Suppressor macrophage treated with lipopolysaccharide for 1 hour (primary cell): Measurements from ENCODE around the gene KLHL29.

Experiments used
- DNase-seq, 3 donors: peaks; one replicate each; pipeline ENCODE4 v3.0.0-alpha.2; 2020 to 2022

The KLHL29 gene

GRCh38 chr2:23559561-23560239 lies 174.7 kb downstream of the KLHL29 start:
- DNase-seq, result no peak

DNA sequence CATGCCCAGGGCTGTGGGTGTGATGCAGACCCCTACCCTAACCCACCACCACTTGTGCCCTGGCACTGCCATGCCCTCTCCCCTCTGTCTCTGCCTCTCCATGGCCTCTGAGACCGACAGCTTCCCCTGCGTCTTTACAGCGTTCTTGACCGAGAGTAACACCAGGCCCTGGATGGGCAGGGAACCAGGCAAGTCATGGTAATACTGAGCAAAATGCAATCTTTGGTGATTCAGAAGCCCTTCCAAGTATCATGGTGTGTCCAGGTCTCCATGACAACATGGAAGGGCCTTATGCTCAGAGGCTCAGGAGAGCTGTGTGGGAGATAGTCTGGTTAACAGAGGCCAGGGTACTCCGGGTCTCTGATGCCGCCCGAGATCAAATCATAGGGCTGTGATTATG lies 176.1 kb downstream of the KLHL29 start:
- DNase-seq, result no peak

GRCh38 chr2:23561544-23561943 lies 176.6 kb downstream of the KLHL29 start:
- no peak for DNase-seq

DNA sequence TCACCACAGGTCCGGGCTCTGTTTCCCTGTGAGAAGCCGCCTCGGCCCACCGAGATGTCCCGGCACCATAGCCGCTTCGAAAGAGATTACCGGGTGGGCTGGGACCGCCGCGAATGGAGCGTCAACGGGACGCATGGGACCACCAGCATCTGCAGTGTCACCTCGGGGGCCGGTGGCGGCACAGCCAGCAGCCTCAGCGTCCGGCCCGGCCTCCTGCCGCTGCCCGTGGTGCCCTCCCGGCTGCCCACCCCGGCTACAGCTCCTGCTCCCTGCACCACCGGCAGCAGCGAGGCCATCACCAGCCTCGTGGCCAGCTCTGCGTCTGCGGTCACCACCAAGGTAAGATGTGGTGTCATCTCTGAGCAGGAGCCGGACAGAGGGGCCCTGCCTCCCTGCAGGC lies 177.2 kb downstream of the KLHL29 start:
- no peak for DNase-seq

DNA sequence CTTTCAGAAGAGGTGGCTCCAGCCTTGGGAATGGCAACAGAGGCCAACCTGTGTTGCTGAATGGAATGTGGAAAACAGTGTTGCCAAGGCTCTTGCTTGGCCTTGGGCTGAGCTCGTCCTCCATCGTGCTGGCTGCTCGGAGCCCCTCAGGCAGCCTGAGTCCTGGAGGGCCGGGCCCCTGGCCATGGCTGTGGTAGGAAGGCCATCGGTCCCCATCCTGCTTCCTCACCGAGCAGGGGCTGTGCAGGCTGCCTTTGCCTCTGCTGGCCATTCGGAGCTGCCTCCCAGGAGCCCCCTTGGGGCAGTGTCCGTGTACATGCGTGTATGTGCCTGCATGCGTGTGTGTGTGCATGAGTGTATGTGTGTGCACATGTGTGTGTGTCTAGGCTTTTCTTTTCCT lies 178.2 kb downstream of the KLHL29 start:
- no peak for DNase-seq

DNA sequence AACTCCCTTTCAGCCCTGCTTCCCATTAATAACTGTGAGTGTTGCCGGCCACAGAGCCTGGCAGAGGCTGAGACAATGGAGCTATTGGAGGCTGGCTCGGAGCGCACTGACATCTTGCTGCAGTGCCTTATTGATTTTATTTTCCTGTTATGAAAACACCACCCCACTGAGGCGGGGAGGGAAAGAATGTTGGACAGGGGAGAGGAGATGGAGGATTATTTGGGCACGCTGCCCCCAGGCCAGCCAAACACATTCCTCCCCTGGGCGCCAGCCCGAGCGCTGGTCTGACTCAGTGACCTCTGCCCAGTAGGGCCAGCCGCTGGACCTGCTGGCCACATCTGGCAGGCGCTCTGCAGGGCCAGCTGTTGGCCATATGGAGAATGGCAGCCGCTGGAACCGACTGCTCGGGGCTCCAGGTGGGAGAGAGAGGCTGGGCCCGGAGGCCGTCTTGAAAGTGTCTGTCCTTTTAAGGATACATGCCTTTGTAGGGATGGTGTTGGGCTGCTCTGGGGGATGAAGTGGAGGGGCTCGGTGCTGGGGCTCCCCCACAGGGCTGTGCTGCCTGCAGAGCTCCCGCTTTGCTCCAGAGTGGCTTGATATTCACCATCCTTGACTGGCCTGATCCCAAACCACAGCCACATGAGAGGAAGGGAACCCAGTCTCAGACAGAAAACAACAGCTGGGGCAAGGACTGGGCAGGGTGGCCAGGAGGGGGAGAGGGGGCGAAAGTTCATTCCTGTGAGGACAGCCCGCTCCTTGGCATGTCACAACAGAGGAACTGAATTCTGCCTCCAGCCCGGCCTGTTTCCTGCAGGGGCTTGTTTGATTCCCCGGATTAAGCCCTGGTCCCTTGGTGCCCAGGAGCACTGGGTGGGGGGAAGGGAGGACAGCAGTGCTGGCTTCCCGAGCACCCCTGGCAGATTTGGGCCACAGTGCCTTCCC lies 179.0 kb downstream of the KLHL29 start:
- no peak for DNase-seq

GRCh38 chr2:23564615-23564960 lies 179.6 kb downstream of the KLHL29 start:
- no peak for DNase-seq

GRCh38 chr2:23565374-23565773 lies 180.4 kb downstream of the KLHL29 start:
- no peak for DNase-seq

GRCh38 chr2:23565814-23566213 lies 180.8 kb downstream of the KLHL29 start:
- no peak for DNase-seq

- peak in 2 of 3 donors; percentile 17 to 25 for DNase-seq
These were observed 181.5 kb downstream of the KLHL29 start for GRCh38 chr2:23566241-23567142.

- DNase-seq, result no peak
These were observed 182.3 kb downstream of the KLHL29 start for GRCh38 chr2:23567161-23567756.

DNA sequence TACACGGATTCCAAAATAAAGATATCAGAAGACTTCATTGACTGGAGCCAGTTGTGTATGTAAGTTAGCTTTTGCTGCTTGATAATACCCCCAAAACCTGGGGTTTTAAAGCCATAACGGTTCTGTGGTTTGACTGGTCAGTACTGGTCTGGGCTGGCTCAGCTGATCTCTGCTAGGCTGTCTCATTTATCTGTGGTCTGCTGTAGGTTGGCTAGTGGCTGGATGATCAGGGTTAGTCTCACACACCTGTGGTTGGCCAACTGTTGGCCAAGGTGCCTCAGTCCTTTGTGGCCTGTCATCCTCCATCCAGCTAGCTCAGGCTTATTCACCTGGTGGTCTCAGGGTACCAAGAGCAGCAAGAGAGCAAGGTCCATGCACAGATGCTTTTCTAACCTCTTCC lies 183.2 kb downstream of the KLHL29 start:
- no peak for DNase-seq

GRCh38 chr2:23568626-23569190 lies 183.7 kb downstream of the KLHL29 start:
- no peak for DNase-seq

DNA sequence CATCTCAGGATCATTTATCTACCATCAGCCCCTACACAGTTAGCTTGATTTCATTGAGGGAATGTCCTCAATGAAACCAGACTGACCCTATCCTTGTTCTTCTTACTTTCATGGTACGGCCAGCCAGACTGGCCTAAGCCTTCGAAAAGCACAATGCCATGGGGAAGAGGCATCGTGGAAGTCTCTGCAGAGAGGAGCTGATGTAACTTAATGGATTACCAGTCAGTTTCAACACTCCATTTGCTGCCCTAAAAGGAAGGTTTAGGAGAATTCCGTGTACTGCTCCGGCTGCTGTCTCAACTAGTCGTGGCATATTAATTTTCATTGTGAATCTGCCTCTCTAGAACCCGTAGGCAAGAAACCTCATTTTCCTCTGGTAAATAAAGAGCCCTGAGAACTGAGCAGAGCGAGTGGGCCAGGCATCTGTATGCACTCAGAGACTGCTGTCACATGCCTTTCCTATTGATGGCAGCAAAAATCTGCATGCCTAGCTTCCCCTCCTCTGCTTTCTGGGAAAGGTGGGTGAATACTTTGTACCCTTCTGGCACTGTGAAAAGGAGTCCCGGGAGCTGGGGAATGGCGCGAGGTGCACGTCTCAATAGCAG lies 184.9 kb downstream of the KLHL29 start:
- no peak for DNase-seq

DNA sequence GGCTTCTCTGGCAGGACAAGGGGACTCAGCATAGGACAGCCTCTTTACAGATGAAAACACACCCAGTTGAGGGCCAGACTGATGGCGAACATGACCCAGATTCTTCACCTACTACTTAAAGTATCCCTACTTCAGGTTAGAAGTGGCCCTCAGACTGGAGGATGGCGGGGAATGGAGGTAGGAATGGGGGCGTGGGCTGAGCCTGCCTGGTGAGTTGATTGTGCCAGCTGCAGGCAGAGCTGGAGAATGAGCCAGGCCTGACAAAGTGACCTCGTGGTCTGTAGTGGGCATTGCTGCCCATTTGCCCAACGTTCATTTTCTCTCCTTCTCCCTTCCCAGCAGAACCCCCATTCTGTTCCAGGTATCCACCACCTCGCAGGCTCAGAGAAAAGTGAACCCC lies 186.1 kb downstream of the KLHL29 start:
- DNase-seq, result no peak

DNA sequence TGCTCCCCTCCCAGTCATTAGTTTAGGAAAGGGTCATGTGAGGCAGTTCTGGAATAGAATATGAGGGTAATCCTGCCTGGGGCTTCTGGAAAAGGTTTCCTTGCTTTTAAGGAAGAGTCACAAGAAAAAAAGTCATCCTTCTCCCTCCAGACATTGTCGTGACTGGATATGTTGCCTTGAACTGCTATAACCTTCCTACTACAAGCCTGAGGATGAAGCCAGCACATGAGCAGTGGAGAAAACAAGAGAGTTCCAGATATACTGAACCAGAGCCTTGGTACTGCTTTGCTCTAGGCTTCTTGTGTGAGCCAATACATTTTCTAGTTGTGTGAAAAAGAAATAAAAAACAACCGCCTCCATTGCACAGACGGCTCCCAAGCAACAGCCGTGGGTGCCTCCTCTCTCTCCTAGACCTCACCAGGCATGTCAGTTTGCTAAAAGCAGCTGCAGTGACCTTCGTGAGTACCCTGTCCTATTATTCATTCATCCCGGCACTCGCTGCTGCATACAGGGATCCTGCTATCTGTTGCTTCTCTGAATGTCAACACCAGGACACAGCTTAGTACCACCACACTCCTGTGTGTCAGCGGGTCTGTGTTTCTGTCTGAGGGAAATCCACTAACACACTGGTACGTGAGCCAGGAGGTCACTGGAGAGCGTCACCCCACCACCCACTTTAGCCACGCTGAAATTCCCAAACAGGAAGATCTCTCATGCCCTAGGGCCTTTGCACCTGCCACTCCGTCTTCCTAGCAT lies 186.7 kb downstream of the KLHL29 start:
- DNase-seq, result no peak

- DNase-seq, result no peak
These were observed 190.1 kb downstream of the KLHL29 start for GRCh38 chr2:23574919-23575654.

- no peak for DNase-seq
These were observed 194.1 kb downstream of the KLHL29 start for GRCh38 chr2:23578964-23579671.

GRCh38 chr2:23579674-23580073 lies 194.7 kb downstream of the KLHL29 start:
- DNase-seq, result no peak

- no peak for DNase-seq
These were observed 198.5 kb downstream of the KLHL29 start for GRCh38 chr2:23583467-23583866.
